GM12878 (cell line): ENCODE data around the gene BMF. TPM values are rescaled to one million over a fixed set of nuclear protein-coding genes. Genes with fewer than 3 reads are reported as not detected.

Source experiments
- ATF3 ChIP-seq: IDR thresholded peaks from 2 replicates; pipeline ENCODE4 v1.6.1; 2011; ENCODE audit warnings: low read depth, mild to moderate bottlenecking, low read length, moderate library complexity, borderline replicate concordance; ENCODE audit errors: extremely low read depth
- CTCF ChIP-seq, 3 experiments: IDR thresholded peaks in 2 of 3; conservative IDR thresholded peaks in 1 of 3; 2 replicates each; pipeline ENCODE4 v1.5.1; 2011; ENCODE audit warnings: low read depth in 3 of 3, low read length in 3 of 3, mild to moderate bottlenecking in 3 of 3, control low read depth in 2 of 3, moderate library complexity in 2 of 3, inconsistent platforms in 1 of 3, mixed read lengths in 1 of 3; ENCODE audit not compliant: control insufficient read depth in 2 of 3, insufficient read depth in 1 of 3; ENCODE audit errors: extremely low read depth in 1 of 3
- FOXM1 ChIP-seq: IDR thresholded peaks from 2 replicates; pipeline ENCODE4 v1.6.1; 2012; ENCODE audit warnings: low read depth, mild to moderate bottlenecking, inconsistent platforms, low read length, moderate library complexity
- HDAC6 ChIP-seq: fragments of 200-600 bp; sonication (generic); IDR thresholded peaks from one replicate; pipeline ENCODE4 v1.8.0; 2017; ENCODE audit warnings: antibody characterized with exemption; ENCODE audit not compliant: unreplicated experiment
- IKZF1 ChIP-seq: fragments of 450-650 bp; conservative IDR thresholded peaks from 2 replicates; pipeline ENCODE4 v1.6.1; 2017; ENCODE audit warnings: antibody characterized with exemption, mild to moderate bottlenecking
- JUNB ChIP-seq: IDR thresholded peaks from 2 replicates; pipeline ENCODE4 v1.6.1; 2016; ENCODE audit warnings: antibody characterized with exemption, mild to moderate bottlenecking
- MLLT1 ChIP-seq: fragments of 450-650 bp; IDR thresholded peaks from 2 replicates; pipeline ENCODE4 v1.6.1; 2016; ENCODE audit warnings: mild to moderate bottlenecking
- NFYB ChIP-seq: IDR thresholded peaks from 2 replicates; pipeline ENCODE4 v1.6.1; 2011; ENCODE audit warnings: low read depth, mild to moderate bottlenecking, low read length, improper control_type of control experiment, moderate library complexity; ENCODE audit not compliant: insufficient read depth
- PAX8 ChIP-seq: fragments of 450-650 bp; IDR thresholded peaks from 2 replicates; pipeline ENCODE4 v1.6.1; 2017; ENCODE audit warnings: mild to moderate bottlenecking, moderate library complexity
- POLR2A ChIP-seq: IDR thresholded peaks from 2 replicates; pipeline ENCODE4 v1.6.1; 2011; ENCODE audit warnings: low read depth, mild to moderate bottlenecking, low read length
- RCOR1 ChIP-seq: conservative IDR thresholded peaks from 2 replicates; pipeline ENCODE4 v1.6.1; 2012; ENCODE audit warnings: low read depth, low read length, improper control_type of control experiment
- RELA ChIP-seq: fragments of 450-650 bp; IDR thresholded peaks from 2 replicates; pipeline ENCODE4 v1.8.0; 2014; ENCODE audit warnings: borderline replicate concordance; ENCODE audit not compliant: partially characterized antibody
- SMC3 ChIP-seq: IDR thresholded peaks from 2 replicates; pipeline ENCODE4 v1.6.1; 2011; ENCODE audit warnings: low read length, improper control_type of control experiment, borderline replicate concordance
- STAT1 ChIP-seq: fragments of 450-650 bp; conservative IDR thresholded peaks from 2 replicates; pipeline ENCODE4 v1.6.1; 2014; ENCODE audit warnings: antibody characterized with exemption, mild to moderate bottlenecking
- SUZ12 ChIP-seq: fragments of 200-600 bp; sonication (generic); IDR thresholded peaks from one replicate; pipeline ENCODE4 v1.6.1; 2018; ENCODE audit warnings: antibody characterized with exemption, mild to moderate bottlenecking; ENCODE audit not compliant: unreplicated experiment
- ZBTB33 ChIP-seq: fragments of 450-650 bp; IDR thresholded peaks from 2 replicates; pipeline ENCODE4 v1.6.1; 2017; ENCODE audit warnings: mild to moderate bottlenecking
- ZNF687 ChIP-seq: fragments of 450-650 bp; IDR thresholded peaks from 2 replicates; pipeline ENCODE4 v1.6.1; 2017; ENCODE audit warnings: mild to moderate bottlenecking, moderate library complexity
- polyA plus RNA-seq, 11 experiments: library from polyadenylated mRNA; depleted of rRNA in 4 of 11; unstranded in 6 of 11; stranded (reverse) in 5 of 11; fragments of >200 nt; fragmentation: Nextera tagmentation in 4 of 11; fragmentation: Illumina TruSeq in 1 of 11; extraction: Ambion mirVana in 4 of 11; extraction: Trizol in 1 of 11; gene quantifications; 1 replicate in 1 of 11; 2 replicates in 10 of 11; pipeline versions ENCODE4 v1.2.1 to v1.2.3, GENCODE V29; 2011 to 2016; ENCODE audit warnings: inconsistent platforms in 2 of 11, missing spikeins in 2 of 11, low read depth in 1 of 11
- total RNA-seq, 4 experiments: library from RNA; depleted of rRNA in 3 of 4; stranded (reverse); fragments of >200 nt in 3 of 4; fragmentation: Illumina TruSeq in 1 of 4; extraction: Trizol in 1 of 4; gene quantifications; 2 replicates each; pipeline versions ENCODE4 v1.2.1 to v1.2.3, GENCODE V29; 2013 to 2021

Gene BMF
- total and polyA plus RNA-seq, 10 of the 15 experiments (the other 5 are each of a cell fraction or from before 2014, with no cell fraction given), result 0.82 to 34.9 (median 16.9) TPM

GRCh38 chr15:40047415-40048210, 61.1 kb downstream of the BMF start (continued):
- no peak for TF ChIP-seq FOXM1
- peak; percentile 14; the same call in 1 of the 2 replicates for TF ChIP-seq SMC3
- no peak for TF ChIP-seq PAX8
- no peak for TF ChIP-seq ATF3
- no peak for TF ChIP-seq ZBTB33
- TF ChIP-seq ZNF687, result peak; percentile 97
- TF ChIP-seq STAT1, result no peak
- peak; percentile 89 for TF ChIP-seq IKZF1
- no peak for TF ChIP-seq NFYB
- TF ChIP-seq POLR2A, result peak; percentile 71
- no peak for TF ChIP-seq MLLT1
- no peak for TF ChIP-seq HDAC6
- peak; percentile 73 for TF ChIP-seq RELA
- TF ChIP-seq SUZ12, result no peak
- TF ChIP-seq RCOR1, result no peak
- peak; percentile 86 for TF ChIP-seq JUNB
- no peak for TF ChIP-seq CTCF (IDR thresholded peaks at IDR 0.05 in 2 of 3, conservative IDR thresholded peaks at IDR 0.05 in 1 of 3; ENCODE audit: control insufficient read depth in 2 of 3, extremely low read depth in 1 of 3, insufficient read depth in 1 of 3, low read depth in 3 of 3, low read length in 3 of 3)
